ENCODE results near the gene ZNF32. TPM values are rescaled to one million over a fixed set of nuclear protein-coding genes. Genes with fewer than 3 reads are reported as not detected.

The ZNF32 gene
- total RNA-seq (2022; extraction: Qiagen RNA extraction; ENCODE audit: low read depth): 15.6 to 18.0 TPM (median 16.2 TPM) in 5 replicates

GRCh38 chr10:43648398-43649184 is at the start of gene ZNF32:
TSS of gene ZNF32 (minus strand) at chr10:43648881. CDS start at chr10:43646133, 2,748 bp downstream.

GRCh38 chr10:43606323-43607198 is 42.1 kb downstream of the ZNF32 start, which contains the start of gene ZNF485:
TSS of gene ZNF485 (plus strand) at chr10:43606438. CDS start at chr10:43607051, 613 bp downstream.

Other genes with a start within 250 kb of the ZNF32 start
- gene HNRNPF, start 239.7 kb downstream of the ZNF32 start, total RNA-seq (2022; extraction: Qiagen RNA extraction; ENCODE audit: low read depth): 320 to 358 TPM (median 347 TPM) in 5 replicates
- 5.6 to 7.2 TPM (median 7.0 TPM) in 5 replicates for gene ZNF487, start 211.8 kb downstream of the ZNF32 start, total RNA-seq (2022; extraction: Qiagen RNA extraction; ENCODE audit: low read depth)
- gene ZNF239, start 74.3 kb downstream of the ZNF32 start, total RNA-seq (2022; extraction: Qiagen RNA extraction; ENCODE audit: low read depth): 2.3 to 3.1 TPM (median 2.5 TPM) in 5 replicates
- gene ZNF485, start 42.4 kb downstream of the ZNF32 start, total RNA-seq (2022; extraction: Qiagen RNA extraction; ENCODE audit: low read depth): 1.9 to 2.2 TPM (median 2.1 TPM) in 5 replicates

All from A549 treated with DMSO at 1 μM for 4 hours (cell line).